ENCODE results near the gene RNF123.

GRCh38 chr3:49662021-49662420 lies 27.3 kb upstream of the RNF123 start:
- TF ChIP-seq EZH2phosphoT487 (IDR thresholded peaks at IDR 0.05; ENCODE audit: unreplicated experiment) (no peak), CTCF (conservative IDR thresholded peaks at IDR 0.05; ENCODE audit: low read depth in 2 of 2) (no peak), JUNB (IDR thresholded peaks at IDR 0.05; ENCODE audit: unreplicated experiment) (no peak), POLR2AphosphoS5 (IDR thresholded peaks at IDR 0.05; ENCODE audit: low read depth) (no peak), EZH2 (IDR thresholded peaks at IDR 0.05; ENCODE audit: low read depth, unreplicated experiment) (no peak), REST (IDR thresholded peaks at IDR 0.05; ENCODE audit: unreplicated experiment) (no peak), STAT1 (IDR thresholded peaks at IDR 0.05; ENCODE audit: unreplicated experiment) (no peak), ETS1 (IDR thresholded peaks at IDR 0.05) (no peak), CREB1 (CRISPR knock-in tag; IDR thresholded peaks at IDR 0.05; ENCODE audit: low read depth) (no peak)

Measured in GM23338 (cell line).